K562 (cell line): ENCODE data around the gene MON2.

ENCODE experiments used
- MBD2 ChIP-seq: sonication (generic); IDR thresholded peaks from 2 replicates; pipeline ENCODE4 v1.6.1; 2016; ENCODE audit warnings: low read depth, borderline replicate concordance
- NCOA2 ChIP-seq, 2 experiments: fragments of 450-650 bp; IDR thresholded peaks; 2 replicates each; pipeline ENCODE4 v1.6.1; 2018; ENCODE audit warnings: mild to moderate bottlenecking in 2 of 2, moderate library complexity in 1 of 2; ENCODE audit not compliant: partially characterized antibody in 2 of 2
- POLR2A ChIP-seq: fragments of 450-650 bp; conservative IDR thresholded peaks from 2 replicates; pipeline ENCODE4 v1.6.1; 2016
- RBM39 ChIP-seq: fragments of 200-400 bp; formaldehyde crosslinking; optimal IDR thresholded peaks from 2 replicates; pipeline ENCODE3; 2018; ENCODE audit warnings: low read depth, low read length
- ZEB2 ChIP-seq: fragments of 450-650 bp; IDR thresholded peaks from 2 replicates; pipeline ENCODE4 v1.6.1; 2016
- ZNF695 ChIP-seq: fragments of 450-650 bp; formaldehyde crosslinking; IDR thresholded peaks from 2 replicates; pipeline ENCODE4 v1.4.0; 2020; ENCODE audit warnings: mild to moderate bottlenecking, moderate library complexity
- TF ChIP-seq, protein P1 (sequence below): sonication (generic); formaldehyde crosslinking; IDR thresholded peaks from 2 replicates; pipeline ENCODE4 v1.8.1; 2023; ENCODE audit warnings: missing genetic modification reagents, mild to moderate bottlenecking, borderline replicate concordance
- TF ChIP-seq, protein P2 (sequence below): sonication (generic); formaldehyde crosslinking; IDR thresholded peaks from 2 replicates; pipeline ENCODE4 v1.8.0; 2022; ENCODE audit warnings: mild to moderate bottlenecking, missing genetic modification reagents

DNA sequence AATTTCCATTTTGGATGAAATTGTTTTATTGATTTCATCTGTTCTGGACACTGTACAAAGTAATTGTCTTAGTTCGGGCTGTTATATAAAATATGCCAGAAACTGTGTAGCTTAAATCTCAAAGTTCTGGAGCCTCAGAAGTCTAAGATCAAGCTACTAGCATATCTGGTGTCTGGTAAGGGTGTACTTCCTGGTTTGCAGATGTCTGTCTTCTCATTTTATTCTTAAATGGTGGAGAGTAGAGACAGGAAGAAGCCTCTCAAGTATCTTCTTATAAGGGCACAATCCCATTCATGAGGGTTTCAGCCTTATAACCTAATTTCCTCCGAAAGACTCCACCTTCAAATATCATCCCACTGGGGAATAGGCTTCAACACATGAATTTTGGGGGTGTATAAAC is 51.3 kb downstream of the MON2 start:
- no peak for TF ChIP-seq ZNF695 (CRISPR knock-in tag)
- TF ChIP-seq NCOA2 (IDR thresholded peaks at IDR 0.05; ENCODE audit: partially characterized antibody in 2 of 2): no peak
- TF ChIP-seq, protein P1, sequence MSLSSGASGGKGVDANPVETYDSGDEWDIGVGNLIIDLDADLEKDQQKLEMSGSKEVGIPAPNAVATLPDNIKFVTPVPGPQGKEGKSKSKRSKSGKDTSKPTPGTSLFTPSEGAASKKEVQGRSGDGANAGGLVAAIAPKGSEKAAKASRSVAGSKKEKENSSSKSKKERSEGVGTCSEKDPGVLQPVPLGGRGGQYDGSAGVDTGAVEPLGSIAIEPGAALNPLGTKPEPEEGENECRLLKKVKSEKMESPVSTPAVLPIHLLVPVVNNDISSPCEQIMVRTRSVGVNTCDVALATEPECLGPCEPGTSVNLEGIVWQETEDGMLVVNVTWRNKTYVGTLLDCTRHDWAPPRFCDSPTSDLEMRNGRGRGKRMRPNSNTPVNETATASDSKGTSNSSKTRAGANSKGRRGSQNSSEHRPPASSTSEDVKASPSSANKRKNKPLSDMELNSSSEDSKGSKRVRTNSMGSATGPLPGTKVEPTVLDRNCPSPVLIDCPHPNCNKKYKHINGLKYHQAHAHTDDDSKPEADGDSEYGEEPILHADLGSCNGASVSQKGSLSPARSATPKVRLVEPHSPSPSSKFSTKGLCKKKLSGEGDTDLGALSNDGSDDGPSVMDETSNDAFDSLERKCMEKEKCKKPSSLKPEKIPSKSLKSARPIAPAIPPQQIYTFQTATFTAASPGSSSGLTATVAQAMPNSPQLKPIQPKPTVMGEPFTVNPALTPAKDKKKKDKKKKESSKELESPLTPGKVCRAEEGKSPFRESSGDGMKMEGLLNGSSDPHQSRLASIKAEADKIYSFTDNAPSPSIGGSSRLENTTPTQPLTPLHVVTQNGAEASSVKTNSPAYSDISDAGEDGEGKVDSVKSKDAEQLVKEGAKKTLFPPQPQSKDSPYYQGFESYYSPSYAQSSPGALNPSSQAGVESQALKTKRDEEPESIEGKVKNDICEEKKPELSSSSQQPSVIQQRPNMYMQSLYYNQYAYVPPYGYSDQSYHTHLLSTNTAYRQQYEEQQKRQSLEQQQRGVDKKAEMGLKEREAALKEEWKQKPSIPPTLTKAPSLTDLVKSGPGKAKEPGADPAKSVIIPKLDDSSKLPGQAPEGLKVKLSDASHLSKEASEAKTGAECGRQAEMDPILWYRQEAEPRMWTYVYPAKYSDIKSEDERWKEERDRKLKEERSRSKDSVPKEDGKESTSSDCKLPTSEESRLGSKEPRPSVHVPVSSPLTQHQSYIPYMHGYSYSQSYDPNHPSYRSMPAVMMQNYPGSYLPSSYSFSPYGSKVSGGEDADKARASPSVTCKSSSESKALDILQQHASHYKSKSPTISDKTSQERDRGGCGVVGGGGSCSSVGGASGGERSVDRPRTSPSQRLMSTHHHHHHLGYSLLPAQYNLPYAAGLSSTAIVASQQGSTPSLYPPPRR (CRISPR knock-in tag): no peak
- TF ChIP-seq POLR2A: no peak
- no peak for TF ChIP-seq ZEB2
- TF ChIP-seq MBD2: no peak
- TF ChIP-seq, protein P2, sequence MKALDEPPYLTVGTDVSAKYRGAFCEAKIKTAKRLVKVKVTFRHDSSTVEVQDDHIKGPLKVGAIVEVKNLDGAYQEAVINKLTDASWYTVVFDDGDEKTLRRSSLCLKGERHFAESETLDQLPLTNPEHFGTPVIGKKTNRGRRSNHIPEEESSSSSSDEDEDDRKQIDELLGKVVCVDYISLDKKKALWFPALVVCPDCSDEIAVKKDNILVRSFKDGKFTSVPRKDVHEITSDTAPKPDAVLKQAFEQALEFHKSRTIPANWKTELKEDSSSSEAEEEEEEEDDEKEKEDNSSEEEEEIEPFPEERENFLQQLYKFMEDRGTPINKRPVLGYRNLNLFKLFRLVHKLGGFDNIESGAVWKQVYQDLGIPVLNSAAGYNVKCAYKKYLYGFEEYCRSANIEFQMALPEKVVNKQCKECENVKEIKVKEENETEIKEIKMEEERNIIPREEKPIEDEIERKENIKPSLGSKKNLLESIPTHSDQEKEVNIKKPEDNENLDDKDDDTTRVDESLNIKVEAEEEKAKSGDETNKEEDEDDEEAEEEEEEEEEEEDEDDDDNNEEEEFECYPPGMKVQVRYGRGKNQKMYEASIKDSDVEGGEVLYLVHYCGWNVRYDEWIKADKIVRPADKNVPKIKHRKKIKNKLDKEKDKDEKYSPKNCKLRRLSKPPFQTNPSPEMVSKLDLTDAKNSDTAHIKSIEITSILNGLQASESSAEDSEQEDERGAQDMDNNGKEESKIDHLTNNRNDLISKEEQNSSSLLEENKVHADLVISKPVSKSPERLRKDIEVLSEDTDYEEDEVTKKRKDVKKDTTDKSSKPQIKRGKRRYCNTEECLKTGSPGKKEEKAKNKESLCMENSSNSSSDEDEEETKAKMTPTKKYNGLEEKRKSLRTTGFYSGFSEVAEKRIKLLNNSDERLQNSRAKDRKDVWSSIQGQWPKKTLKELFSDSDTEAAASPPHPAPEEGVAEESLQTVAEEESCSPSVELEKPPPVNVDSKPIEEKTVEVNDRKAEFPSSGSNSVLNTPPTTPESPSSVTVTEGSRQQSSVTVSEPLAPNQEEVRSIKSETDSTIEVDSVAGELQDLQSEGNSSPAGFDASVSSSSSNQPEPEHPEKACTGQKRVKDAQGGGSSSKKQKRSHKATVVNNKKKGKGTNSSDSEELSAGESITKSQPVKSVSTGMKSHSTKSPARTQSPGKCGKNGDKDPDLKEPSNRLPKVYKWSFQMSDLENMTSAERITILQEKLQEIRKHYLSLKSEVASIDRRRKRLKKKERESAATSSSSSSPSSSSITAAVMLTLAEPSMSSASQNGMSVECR (CRISPR knock-in tag): no peak
- TF ChIP-seq RBM39: no peak
